ENCODE data around the gene NUTM2B.
"Not testable (repeated sequence)": the region's sequence is repeated elsewhere in the genome, so short reads cannot be mapped to it uniquely, and the experiment has no call there.

The NUTM2B gene

DNA sequence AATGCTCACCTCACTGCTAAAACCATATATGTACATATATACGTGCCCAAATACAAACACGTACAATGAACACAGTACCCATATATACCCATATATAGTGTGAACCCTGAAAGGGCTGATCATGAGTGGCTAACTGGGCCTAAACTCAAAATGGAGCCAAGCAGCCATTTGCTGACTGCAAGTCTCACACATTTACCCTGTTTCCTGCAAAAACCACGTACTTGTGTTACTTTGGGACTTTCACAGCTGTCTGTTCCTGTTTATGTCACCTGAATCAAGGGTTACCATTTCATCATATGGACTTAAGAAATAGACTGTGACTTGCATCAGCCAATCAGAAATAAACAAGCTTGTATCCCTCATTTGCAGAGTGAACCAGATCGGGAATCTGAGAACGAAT, 5.9 kb upstream of the NUTM2B start:
- not testable (repeated sequence) for H3K27me3 ChIP-seq (ENCODE audit: control insufficient read depth, insufficient read depth, low read length); H3K27ac ChIP-seq (ENCODE audit: low read depth, low read length); H3K4me3 ChIP-seq (ENCODE audit: low read length); H3K9ac ChIP-seq (ENCODE audit: low read length); H3K4me1 ChIP-seq (ENCODE audit: control insufficient read depth, insufficient read depth, low read length); H3K36me3 ChIP-seq (ENCODE audit: control insufficient read depth, insufficient read depth, low read length)

DNA sequence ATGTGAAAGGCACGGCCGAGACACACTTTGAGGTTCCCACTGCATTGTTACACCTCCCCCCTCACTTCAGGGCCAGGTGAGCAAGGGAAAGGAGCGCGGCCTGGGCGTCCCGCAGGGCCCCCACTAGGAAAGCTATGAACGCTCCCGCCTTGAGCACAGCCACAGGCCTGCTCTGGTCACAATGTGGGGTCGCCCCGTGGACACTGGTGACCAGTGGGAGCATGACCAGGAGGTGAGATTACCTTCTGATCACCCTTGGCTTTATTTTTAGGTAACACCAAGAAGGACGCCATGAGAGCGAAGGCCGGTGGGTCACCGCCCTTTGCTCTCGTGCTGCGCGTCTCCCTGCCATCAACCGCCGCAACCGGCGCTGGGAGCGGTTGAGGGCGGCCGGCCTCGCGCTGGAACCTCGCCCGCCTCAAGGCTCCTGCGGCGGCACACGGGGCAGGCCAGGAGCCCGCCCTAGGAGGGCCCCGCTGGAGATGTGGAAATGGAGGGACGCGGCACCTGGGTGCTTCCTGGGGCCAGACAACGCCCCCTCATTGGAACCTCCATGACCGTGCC, 2.6 kb upstream of the NUTM2B start:
- H3K4me3 ChIP-seq (ENCODE audit: low read length); H3K4me1 ChIP-seq (ENCODE audit: control insufficient read depth, insufficient read depth, low read length); H3K36me3 ChIP-seq (ENCODE audit: control insufficient read depth, insufficient read depth, low read length); H3K9ac ChIP-seq (ENCODE audit: low read length); H3K27ac ChIP-seq (ENCODE audit: low read depth, low read length); H3K27me3 ChIP-seq (ENCODE audit: control insufficient read depth, insufficient read depth, low read length): not testable (repeated sequence)

DNA sequence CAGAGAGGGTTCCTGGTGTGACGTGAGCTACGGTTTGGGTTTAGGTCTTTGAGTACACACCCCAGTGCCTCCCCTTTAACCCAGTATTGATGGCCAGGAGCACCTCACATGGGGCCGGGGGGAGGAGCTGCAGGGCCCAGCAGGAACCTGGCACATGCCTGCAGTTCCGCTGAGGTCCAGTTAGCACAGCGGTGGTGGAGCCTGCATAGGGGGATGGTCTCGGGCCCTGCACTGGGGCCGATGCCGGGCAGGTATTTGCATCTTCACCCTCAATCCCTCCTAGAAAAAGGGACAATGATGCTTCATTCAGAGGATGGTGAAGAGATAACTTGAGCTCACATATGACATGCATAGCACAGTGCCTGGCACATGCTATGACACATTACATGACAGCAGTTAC, 4.0 kb downstream of the NUTM2B start:
- not testable (repeated sequence) for H3K4me1 ChIP-seq (ENCODE audit: control insufficient read depth, insufficient read depth, low read length); H3K4me3 ChIP-seq (ENCODE audit: low read length); H3K27me3 ChIP-seq (ENCODE audit: control insufficient read depth, insufficient read depth, low read length); H3K9ac ChIP-seq (ENCODE audit: low read length); H3K36me3 ChIP-seq (ENCODE audit: control insufficient read depth, insufficient read depth, low read length); H3K27ac ChIP-seq (ENCODE audit: low read depth, low read length)

DNA sequence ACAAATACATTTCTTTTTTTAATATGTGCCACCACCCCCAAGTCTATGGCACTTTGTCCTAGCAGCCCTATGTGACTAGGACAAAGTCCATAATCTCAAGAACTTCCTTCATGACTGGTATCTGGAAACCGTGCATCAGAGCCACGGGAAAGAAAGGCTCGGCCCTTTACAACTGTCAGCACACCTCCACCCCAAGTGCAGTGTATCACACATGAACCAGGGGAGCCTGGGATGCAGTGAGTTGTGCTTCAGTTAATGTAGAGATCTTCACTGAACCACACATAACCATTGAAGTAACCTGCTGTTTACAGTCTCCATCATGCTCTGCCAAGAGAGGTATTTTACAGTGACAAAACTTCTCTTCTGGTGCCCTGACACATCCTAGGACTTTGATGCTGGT, 11.9 kb downstream of the NUTM2B start:
- not testable (repeated sequence) for H3K36me3 ChIP-seq (ENCODE audit: control insufficient read depth, insufficient read depth, low read length); H3K9ac ChIP-seq (ENCODE audit: low read length); H3K4me1 ChIP-seq (ENCODE audit: control insufficient read depth, insufficient read depth, low read length); H3K4me3 ChIP-seq (ENCODE audit: low read length); H3K27me3 ChIP-seq (ENCODE audit: control insufficient read depth, insufficient read depth, low read length); H3K27ac ChIP-seq (ENCODE audit: low read depth, low read length)

DNA sequence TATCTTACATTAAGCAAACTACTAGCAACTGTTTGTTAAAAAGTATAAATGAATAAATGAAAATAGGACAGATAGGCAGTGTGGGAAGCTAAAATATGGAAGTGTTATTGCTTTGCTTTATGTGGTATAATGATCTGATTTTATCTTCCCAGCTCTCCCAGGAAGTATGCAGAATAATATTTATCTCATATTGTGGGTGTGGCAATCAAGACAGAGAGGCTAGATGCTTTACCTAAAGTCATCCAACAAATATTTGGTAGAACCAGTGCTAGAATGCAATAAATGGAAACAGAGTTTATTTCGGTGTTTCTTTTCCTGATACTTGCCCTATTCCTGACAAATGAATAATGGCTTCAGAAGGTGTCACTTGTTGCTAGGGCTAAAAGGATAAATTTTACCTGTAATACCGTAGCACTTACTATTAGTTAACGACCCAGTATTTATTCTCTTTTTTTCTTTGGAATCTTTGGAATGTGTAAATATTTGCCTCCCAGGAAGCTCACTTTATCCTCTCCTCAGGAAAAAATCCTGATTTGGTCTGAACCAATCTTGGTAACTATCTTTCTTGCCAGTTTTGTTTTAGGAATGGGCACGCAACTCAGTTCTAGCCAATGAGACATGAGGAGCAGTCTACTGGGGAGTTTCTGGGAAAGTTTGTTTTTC, 14.0 kb downstream of the NUTM2B start:
- not testable (repeated sequence) for H3K27ac ChIP-seq (ENCODE audit: low read depth, low read length); H3K4me3 ChIP-seq (ENCODE audit: low read length); H3K4me1 ChIP-seq (ENCODE audit: control insufficient read depth, insufficient read depth, low read length); H3K27me3 ChIP-seq (ENCODE audit: control insufficient read depth, insufficient read depth, low read length); H3K9ac ChIP-seq (ENCODE audit: low read length); H3K36me3 ChIP-seq (ENCODE audit: control insufficient read depth, insufficient read depth, low read length)

DNA sequence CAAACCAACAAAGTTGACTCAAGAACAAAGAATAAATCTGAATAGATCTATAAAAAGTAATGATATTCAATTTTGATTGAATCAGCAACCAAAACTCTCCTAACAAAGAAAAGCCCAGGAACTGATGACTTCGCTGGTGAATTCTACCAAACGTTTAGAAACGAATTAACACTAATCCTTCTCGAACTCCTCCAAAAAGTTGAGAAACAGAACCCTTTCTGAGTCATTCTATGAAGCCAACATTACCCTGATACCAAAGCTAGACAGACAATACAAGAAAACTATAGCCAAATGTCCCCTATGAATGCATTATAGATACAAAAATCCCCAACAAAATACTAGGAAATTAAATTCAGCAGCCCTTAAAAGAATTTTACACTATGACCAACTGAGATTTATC, 17.0 kb downstream of the NUTM2B start:
- H3K27me3 ChIP-seq (ENCODE audit: control insufficient read depth, insufficient read depth, low read length); H3K27ac ChIP-seq (ENCODE audit: low read depth, low read length); H3K4me3 ChIP-seq (ENCODE audit: low read length); H3K4me1 ChIP-seq (ENCODE audit: control insufficient read depth, insufficient read depth, low read length); H3K9ac ChIP-seq (ENCODE audit: low read length); H3K36me3 ChIP-seq (ENCODE audit: control insufficient read depth, insufficient read depth, low read length): not testable (repeated sequence)

DNA sequence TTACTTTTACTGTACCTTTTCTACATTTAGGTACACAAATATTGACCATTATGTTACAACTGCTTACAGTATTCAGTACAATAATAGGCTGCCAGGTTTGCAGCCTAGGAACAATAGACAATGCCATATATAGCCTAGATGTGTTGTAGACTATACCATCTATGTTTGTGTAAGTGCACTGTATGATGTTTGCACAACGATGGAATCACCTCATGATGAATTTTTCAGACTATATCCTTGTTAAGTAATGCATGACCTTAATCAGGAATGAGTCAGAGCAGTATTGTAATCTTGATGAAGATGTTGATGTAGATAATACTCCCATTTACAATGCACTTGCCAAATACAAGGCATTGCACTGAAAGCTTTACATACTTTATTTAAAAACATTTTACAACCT, 23.6 kb downstream of the NUTM2B start:
- not testable (repeated sequence) for H3K4me3 ChIP-seq (ENCODE audit: low read length); H3K36me3 ChIP-seq (ENCODE audit: control insufficient read depth, insufficient read depth, low read length); H3K27ac ChIP-seq (ENCODE audit: low read depth, low read length); H3K9ac ChIP-seq (ENCODE audit: low read length); H3K4me1 ChIP-seq (ENCODE audit: control insufficient read depth, insufficient read depth, low read length); H3K27me3 ChIP-seq (ENCODE audit: control insufficient read depth, insufficient read depth, low read length)

DNA sequence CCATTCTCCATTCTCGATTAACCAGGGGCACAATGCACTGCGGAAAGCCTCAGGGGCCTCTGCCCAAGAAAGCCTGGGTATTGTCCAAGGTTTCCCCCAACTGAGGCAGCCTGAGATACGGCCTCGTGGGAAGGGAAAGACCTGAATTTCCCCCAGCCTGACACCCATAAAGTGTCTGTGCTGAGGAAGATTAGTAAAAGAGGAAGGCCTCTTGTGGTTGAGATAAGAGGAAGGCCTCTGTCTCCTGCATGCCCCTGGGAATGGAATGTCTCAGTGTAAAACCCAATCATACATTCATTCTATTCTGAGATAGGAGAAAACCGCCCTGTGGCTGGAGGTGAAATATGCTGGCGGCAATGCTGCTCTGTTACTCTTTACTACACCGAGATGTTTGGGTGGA, 41.8 kb downstream of the NUTM2B start:
- H3K4me1 ChIP-seq (ENCODE audit: control insufficient read depth, insufficient read depth, low read length); H3K36me3 ChIP-seq (ENCODE audit: control insufficient read depth, insufficient read depth, low read length); H3K4me3 ChIP-seq (ENCODE audit: low read length); H3K27ac ChIP-seq (ENCODE audit: low read depth, low read length); H3K27me3 ChIP-seq (ENCODE audit: control insufficient read depth, insufficient read depth, low read length); H3K9ac ChIP-seq (ENCODE audit: low read length): not testable (repeated sequence)

DNA sequence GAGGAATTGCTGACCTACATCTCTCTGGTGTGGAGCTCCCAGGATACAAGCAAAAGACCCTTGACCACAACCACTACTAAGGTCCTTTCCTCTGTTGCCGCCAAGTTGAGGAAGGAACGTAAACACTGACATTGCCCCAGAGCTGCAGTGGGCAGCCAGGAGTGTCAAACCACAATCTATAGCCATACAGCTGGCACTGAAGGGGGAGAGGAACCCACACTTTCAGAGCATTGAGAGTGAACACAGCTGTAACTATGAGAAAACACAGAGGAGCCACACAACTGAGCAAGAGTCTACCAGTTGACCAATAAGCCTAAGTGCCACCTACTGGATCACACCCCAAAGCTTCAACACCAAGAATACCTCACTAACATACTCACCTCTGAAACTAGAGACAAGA, 45.5 kb downstream of the NUTM2B start:
- not testable (repeated sequence) for H3K27ac ChIP-seq (ENCODE audit: low read depth, low read length); H3K36me3 ChIP-seq (ENCODE audit: control insufficient read depth, insufficient read depth, low read length); H3K4me1 ChIP-seq (ENCODE audit: control insufficient read depth, insufficient read depth, low read length); H3K9ac ChIP-seq (ENCODE audit: low read length); H3K27me3 ChIP-seq (ENCODE audit: control insufficient read depth, insufficient read depth, low read length); H3K4me3 ChIP-seq (ENCODE audit: low read length)

DNA sequence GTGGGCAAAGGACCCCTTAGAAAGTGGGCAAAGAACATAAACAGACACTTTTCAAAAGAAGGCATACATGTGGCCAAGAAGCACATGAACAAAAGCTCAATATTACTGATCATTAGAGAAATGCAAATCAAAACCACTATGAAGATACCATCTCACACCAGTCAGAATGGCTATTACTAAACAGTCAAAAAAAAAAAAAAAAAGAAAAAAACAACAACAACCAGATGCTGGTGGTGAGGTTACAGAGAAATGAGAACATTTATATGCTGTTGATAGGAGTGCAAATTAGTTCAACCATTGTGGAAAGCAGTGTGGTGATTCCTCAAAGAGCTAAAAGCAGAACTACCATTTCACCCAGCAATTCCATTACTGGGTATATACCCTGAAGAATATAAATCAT, 50.6 kb downstream of the NUTM2B start:
- not testable (repeated sequence) for H3K4me3 ChIP-seq (ENCODE audit: low read length); H3K9ac ChIP-seq (ENCODE audit: low read length); H3K4me1 ChIP-seq (ENCODE audit: control insufficient read depth, insufficient read depth, low read length); H3K36me3 ChIP-seq (ENCODE audit: control insufficient read depth, insufficient read depth, low read length); H3K27ac ChIP-seq (ENCODE audit: low read depth, low read length); H3K27me3 ChIP-seq (ENCODE audit: control insufficient read depth, insufficient read depth, low read length)

DNA sequence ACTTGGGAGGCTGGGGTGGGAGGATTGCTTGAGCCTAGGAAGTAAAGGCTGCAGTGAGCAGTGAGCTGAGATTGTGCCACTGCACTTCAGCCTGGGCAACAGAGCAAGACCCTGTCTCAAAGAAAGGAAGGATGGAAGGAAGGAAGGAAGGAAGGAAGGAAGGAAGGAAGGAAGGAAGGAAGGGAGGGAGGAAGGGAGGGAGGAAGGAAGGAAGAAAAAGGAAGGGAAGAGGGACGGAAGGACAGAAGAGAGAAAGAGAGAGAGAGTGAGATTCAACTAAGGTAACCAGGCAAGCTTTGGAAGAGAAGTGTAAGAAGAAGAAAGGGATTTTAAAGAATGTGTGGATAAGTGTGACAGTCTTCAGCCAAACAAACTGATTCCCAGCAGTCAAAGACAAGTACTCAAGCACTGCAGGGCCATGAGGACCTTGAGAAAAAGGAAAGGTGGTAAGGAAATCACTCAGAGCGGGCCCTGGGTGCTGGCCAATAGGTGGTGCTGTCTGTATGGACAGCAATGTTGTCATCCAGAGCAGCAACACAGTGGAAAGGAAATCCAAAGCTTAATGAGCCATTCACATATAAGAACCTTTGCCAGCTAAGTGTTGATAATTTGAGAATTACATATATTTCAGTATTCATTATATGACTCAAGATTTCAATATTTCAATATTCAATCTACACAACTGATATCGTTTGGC, 55.4 kb downstream of the NUTM2B start:
- H3K27ac ChIP-seq (ENCODE audit: low read depth, low read length); H3K4me3 ChIP-seq (ENCODE audit: low read length); H3K27me3 ChIP-seq (ENCODE audit: control insufficient read depth, insufficient read depth, low read length); H3K4me1 ChIP-seq (ENCODE audit: control insufficient read depth, insufficient read depth, low read length); H3K36me3 ChIP-seq (ENCODE audit: control insufficient read depth, insufficient read depth, low read length); H3K9ac ChIP-seq (ENCODE audit: low read length): not testable (repeated sequence)
